ENCODE measurements around the gene GREB1L. TPM values are rescaled to one million over a fixed set of nuclear protein-coding genes. Genes with fewer than 3 reads are reported as not detected.

GREB1L gene
- total RNA-seq, 1 donor from 2014 or later, result 0.79 TPM

GRCh38 chr18:21507913-21508701, 266.1 kb downstream of the GREB1L start:
- no peak for TF ChIP-seq CTCF (IDR thresholded peaks at IDR 0.05; ENCODE audit: insufficient read depth, low read length, severe bottlenecking)

GRCh38 chr18:21509062-21509461, 267.0 kb downstream of the GREB1L start:
- FAIRE-seq, result no peak
- no peak overlapping the region for H3K4me3 ChIP-seq (ENCODE audit: low read depth, low read length)
- DNase-seq (ENCODE audit: low read depth), result no peak
- no peak for TF ChIP-seq CTCF (IDR thresholded peaks at IDR 0.05; ENCODE audit: insufficient read depth, low read length, severe bottlenecking)
- no peaks in the 10 kb centered on the region for H3K27me3 ChIP-seq (ENCODE audit: control insufficient read depth, insufficient read depth, low read length)
- no peaks in the 10 kb centered on the region for H3K36me3 ChIP-seq (ENCODE audit: control insufficient read depth, insufficient read depth, low read length)

More at GRCh38 chr18:21507913-21508701, 266.1 kb downstream of the GREB1L start:
- H3K27me3 ChIP-seq (ENCODE audit: control insufficient read depth, insufficient read depth, low read length), result no peaks in the 10 kb centered on the region
- no peak for DNase-seq (ENCODE audit: low read depth)
- no peaks in the 10 kb centered on the region for H3K36me3 ChIP-seq (ENCODE audit: control insufficient read depth, insufficient read depth, low read length)
- H3K4me3 ChIP-seq (ENCODE audit: low read depth, low read length), result no peak overlapping the region
- no peak for FAIRE-seq

- no peak for DNase-seq (ENCODE audit: low read depth)
- Histone ChIP-seq H3K36me3 (ENCODE audit: control insufficient read depth, insufficient read depth, low read length) (peaks cover 2% of the 10 kb centered on the region), H3K4me3 (ENCODE audit: low read depth, low read length) (no peak overlapping the region), H3K27me3 (ENCODE audit: control insufficient read depth, insufficient read depth, low read length) (no peaks in the 10 kb centered on the region)
- peak; percentile 83 for FAIRE-seq
- TF ChIP-seq CTCF (IDR thresholded peaks at IDR 0.05; ENCODE audit: insufficient read depth, low read length, severe bottlenecking), result no peak
These were observed 271.3 kb downstream of the GREB1L start for GRCh38 chr18:21513292-21513691.

- Histone ChIP-seq H3K4me3 (ENCODE audit: low read depth, low read length) (no peak overlapping the region), H3K27me3 (ENCODE audit: control insufficient read depth, insufficient read depth, low read length) (no peaks in the 10 kb centered on the region), H3K36me3 (ENCODE audit: control insufficient read depth, insufficient read depth, low read length) (peaks cover 2% of the 10 kb centered on the region)
- TF ChIP-seq CTCF (IDR thresholded peaks at IDR 0.05; ENCODE audit: insufficient read depth, low read length, severe bottlenecking), result no peak
- FAIRE-seq (no peak), DNase-seq (ENCODE audit: low read depth) (peak; percentile 15)
These were observed 271.7 kb downstream of the GREB1L start for GRCh38 chr18:21513741-21514140.

GRCh38 chr18:21522530-21522929, 280.5 kb downstream of the GREB1L start:
- DNase-seq (ENCODE audit: low read depth), result no peak
- H3K36me3 ChIP-seq (ENCODE audit: control insufficient read depth, insufficient read depth, low read length), result peaks cover 9% of the 10 kb centered on the region
- no peak for TF ChIP-seq CTCF (IDR thresholded peaks at IDR 0.05; ENCODE audit: insufficient read depth, low read length, severe bottlenecking)
- no peak for FAIRE-seq
- H3K27me3 ChIP-seq (ENCODE audit: control insufficient read depth, insufficient read depth, low read length), result no peaks in the 10 kb centered on the region
- H3K4me3 ChIP-seq (ENCODE audit: low read depth, low read length), result no peak overlapping the region

GRCh38 chr18:21525916-21526315, 283.9 kb downstream of the GREB1L start:
- Histone ChIP-seq H3K36me3 (ENCODE audit: control insufficient read depth, insufficient read depth, low read length) (peaks cover 8% of the 10 kb centered on the region), H3K4me3 (ENCODE audit: low read depth, low read length) (no peak overlapping the region), H3K27me3 (ENCODE audit: control insufficient read depth, insufficient read depth, low read length) (no peaks in the 10 kb centered on the region)
- TF ChIP-seq CTCF (IDR thresholded peaks at IDR 0.05; ENCODE audit: insufficient read depth, low read length, severe bottlenecking), result no peak
- DNase-seq (ENCODE audit: low read depth) (no peak), FAIRE-seq (no peak)

Measured in bronchial epithelial cell (primary cell).